H9 (cell line): ENCODE measurements around the gene GPC6. TPM values are rescaled to one million over a fixed set of nuclear protein-coding genes. Genes with fewer than 3 reads are reported as not detected.

Experiments
- DNase-seq: peaks from one replicate; pipeline ENCODE4 v3.0.0-alpha.2; 2017
- H2AFZ ChIP-seq: one replicate; pipeline ENCODE4 v1.6.1; 2013; ENCODE audit warnings: mild to moderate bottlenecking, low read length, control low read depth, moderate library complexity
- H2AK5ac ChIP-seq: 2 replicates; pipeline ENCODE4 v1.6.1; 2013; ENCODE audit warnings: low read length, control low read depth, mixed read lengths; ENCODE audit not compliant: insufficient read length
- H2BK120ac ChIP-seq: one replicate; pipeline ENCODE4 v1.6.1; 2013; ENCODE audit warnings: low read depth, mild to moderate bottlenecking, low read length, control low read depth, inconsistent platforms; ENCODE audit not compliant: poor library complexity, severe bottlenecking
- H2BK12ac ChIP-seq: 2 replicates; pipeline ENCODE4 v1.6.1; 2013; ENCODE audit warnings: low read length, control low read depth, mixed read lengths, low read depth; ENCODE audit not compliant: insufficient read length
- H2BK15ac ChIP-seq: 2 replicates; pipeline ENCODE4 v1.6.1; 2013; ENCODE audit warnings: low read depth, low read length, control low read depth
- H2BK20ac ChIP-seq: one replicate; pipeline ENCODE4 v1.6.1; 2013; ENCODE audit warnings: low read depth, mild to moderate bottlenecking, low read length, control low read depth, inconsistent platforms; ENCODE audit not compliant: poor library complexity, severe bottlenecking
- H2BK5ac ChIP-seq: 2 replicates; pipeline ENCODE4 v1.6.1; 2013; ENCODE audit warnings: low read length, control low read depth, mixed read lengths; ENCODE audit not compliant: insufficient read length
- H3K14ac ChIP-seq: 2 replicates; pipeline ENCODE4 v1.6.1; 2013; ENCODE audit warnings: low read length, control low read depth; ENCODE audit not compliant: insufficient read depth
- H3K18ac ChIP-seq: 2 replicates; pipeline ENCODE4 v1.6.1; 2013; ENCODE audit warnings: low read depth, mild to moderate bottlenecking, mixed read lengths, low read length, control low read depth; ENCODE audit not compliant: insufficient read length
- H3K23ac ChIP-seq: 2 replicates; pipeline ENCODE4 v1.6.1; 2013; ENCODE audit warnings: low read length, control low read depth, mixed read lengths, low read depth; ENCODE audit not compliant: insufficient read length
- H3K23me2 ChIP-seq: 2 replicates; pipeline ENCODE4 v1.6.1; 2013; ENCODE audit warnings: low read depth, mild to moderate bottlenecking, mixed read lengths, low read length, control low read depth; ENCODE audit not compliant: insufficient read length, poor library complexity, severe bottlenecking
- H3K27ac ChIP-seq: 2 replicates; pipeline ENCODE4 v1.5.1; 2013; ENCODE audit warnings: low read length, control low read depth, mixed read lengths, low read depth; ENCODE audit not compliant: insufficient read length
- H3K27me3 ChIP-seq: 2 replicates; pipeline ENCODE4 v1.6.1; 2013; ENCODE audit warnings: low read length, control low read depth, inconsistent platforms; ENCODE audit not compliant: insufficient read depth
- H3K4ac ChIP-seq: 2 replicates; pipeline ENCODE4 v1.6.1; 2013; ENCODE audit warnings: low read depth, mild to moderate bottlenecking, control low read depth, inconsistent platforms, low read length, moderate library complexity
- H3K4me1 ChIP-seq: 2 replicates; pipeline ENCODE4 v1.6.1; 2013; ENCODE audit warnings: low read length, control low read depth, inconsistent platforms; ENCODE audit not compliant: insufficient read depth
- H3K4me2 ChIP-seq: 2 replicates; pipeline ENCODE4 v1.6.1; 2013; ENCODE audit warnings: low read length, control low read depth, mixed read lengths; ENCODE audit not compliant: insufficient read length, insufficient read depth
- H3K56ac ChIP-seq: 2 replicates; pipeline ENCODE4 v1.6.1; 2013; ENCODE audit warnings: low read depth, mild to moderate bottlenecking, mixed read lengths, low read length, control low read depth; ENCODE audit not compliant: insufficient read length
- H3K79me1 ChIP-seq: 2 replicates; pipeline ENCODE4 v1.6.1; 2013; ENCODE audit warnings: low read depth, mild to moderate bottlenecking, moderate library complexity, low read length, control low read depth, inconsistent platforms; ENCODE audit not compliant: insufficient read depth, poor library complexity, severe bottlenecking
- H3K79me2 ChIP-seq: 2 replicates; pipeline ENCODE4 v1.6.1; 2013; ENCODE audit warnings: low read length, control low read depth, inconsistent platforms; ENCODE audit not compliant: insufficient read depth
- H3K9ac ChIP-seq: 2 replicates; pipeline ENCODE4 v1.6.1; 2013; ENCODE audit warnings: low read length, control low read depth, mixed read lengths; ENCODE audit not compliant: insufficient read length; ENCODE audit errors: extremely low read depth
- H3K9me3 ChIP-seq: one replicate; pipeline ENCODE4 v1.6.1; 2013; ENCODE audit warnings: low read depth, low read length, inconsistent platforms; ENCODE audit not compliant: control insufficient read depth
- H3T11ph ChIP-seq: one replicate; pipeline ENCODE4 v1.6.1; 2013; ENCODE audit warnings: mild to moderate bottlenecking, low read length, control low read depth, inconsistent platforms
- H4K20me1 ChIP-seq: one replicate; pipeline ENCODE4 v1.6.1; 2013; ENCODE audit not compliant: control insufficient read depth, insufficient read length, insufficient read depth
- H4K5ac ChIP-seq: 2 replicates; pipeline ENCODE4 v1.6.1; 2013; ENCODE audit warnings: low read depth, mild to moderate bottlenecking, mixed read lengths, low read length, control low read depth; ENCODE audit not compliant: insufficient read length
- H4K8ac ChIP-seq: replicated peaks from 2 replicates; pipeline ENCODE4 v1.6.1; 2013; ENCODE audit warnings: low read length, control low read depth, mixed read lengths, low read depth; ENCODE audit not compliant: insufficient read length
- H4K91ac ChIP-seq: 2 replicates; pipeline ENCODE4 v1.6.1; 2013; ENCODE audit warnings: low read depth, mild to moderate bottlenecking, moderate library complexity, mixed read lengths, low read length, control low read depth; ENCODE audit not compliant: insufficient read length
- H3K27ac Mint-ChIP-seq, 3 experiments: 2 replicates in 2 of 3; 3 replicates in 1 of 3; pipeline ENCODE4 v1.8.0; 2020 to 2021; ENCODE audit warnings: mixed read lengths in 3 of 3, mild to moderate bottlenecking in 1 of 3, moderate library complexity in 1 of 3
- H3K27me3 Mint-ChIP-seq: 2 replicates; pipeline ENCODE4 v1.8.0; 2021; ENCODE audit warnings: low read depth, mild to moderate bottlenecking, moderate library complexity, mixed read lengths
- H3K36me3 Mint-ChIP-seq, 3 experiments: 2 replicates in 2 of 3; 3 replicates in 1 of 3; pipeline ENCODE4 v1.8.0; 2020 to 2021; ENCODE audit warnings: low read depth in 3 of 3, mixed read lengths in 3 of 3; ENCODE audit not compliant: insufficient read depth in 1 of 3
- H3K4me1 Mint-ChIP-seq, 2 experiments: 2 replicates each; pipeline ENCODE4 v1.8.0; 2020; ENCODE audit warnings: mixed read lengths in 2 of 2
- H3K4me3 Mint-ChIP-seq, 2 experiments: 2 replicates in 1 of 2; 3 replicates in 1 of 2; pipeline ENCODE4 v1.8.0; 2020 to 2021; ENCODE audit warnings: mild to moderate bottlenecking in 2 of 2, mixed read lengths in 2 of 2, moderate library complexity in 1 of 2
- H3K9me3 Mint-ChIP-seq, 2 experiments: 2 replicates in 1 of 2; 3 replicates in 1 of 2; pipeline ENCODE4 v1.8.0; 2020; ENCODE audit warnings: mild to moderate bottlenecking in 2 of 2, mixed read lengths in 2 of 2, moderate library complexity in 1 of 2
- CTCF ChIP-seq: fragments of 200-600 bp; sonication (generic); conservative IDR thresholded peaks from 3 replicates; pipeline ENCODE4 v1.8.0; 2021; ENCODE audit warnings: antibody characterized with exemption, mild to moderate bottlenecking
- WGBS: extraction: QIAGEN DNeasy Blood & Tissue Kit; methylation state at CpG from one replicate; pipeline ENCODE4 v1.1.7; 2013; ENCODE audit warnings: missing lambda C conversion rate, low lambda C conversion rate, mixed read lengths; ENCODE audit not compliant: insufficient read length; ENCODE audit errors: extremely low coverage; 5-methylcytosine and 5-hydroxymethylcytosine counted together
- total RNA-seq: library from RNA; stranded (reverse); gene quantifications from 2 replicates; pipeline ENCODE4 v1.2.1, GENCODE V29; 2021

The GPC6 gene
- total RNA-seq, 1 experiment from 2014 or later, result 15.6 TPM

GRCh38 chr13:93199856-93200255 is 26.8 kb upstream of the GPC6 start:
- H3K27me3 Mint-ChIP-seq, result peaks cover under 1% of the 10 kb centered on the region; the same call in 1 of the 2 replicates
- H3K56ac ChIP-seq, result no peak overlapping the region
- no peak overlapping the region for H3K9ac ChIP-seq
- no peak overlapping the region for H3K14ac ChIP-seq
- no peak for DNase-seq
- peaks cover under 1 to 13% (median 11%) of the 10 kb centered on the region in 3 experiments for H3K36me3 Mint-ChIP-seq
- H2BK15ac ChIP-seq, result no peak overlapping the region
- no peak overlapping the region; a peak in 1 of 7 replicates for H3K27ac Mint-ChIP-seq
- no peak overlapping the region for H3K4me3 Mint-ChIP-seq
- no peak overlapping the region for H3K4ac ChIP-seq
- H4K91ac ChIP-seq, result no peak overlapping the region
- H3T11ph ChIP-seq, result no peak overlapping the region
- H3K9me3 ChIP-seq, result peaks cover 14% of the 10 kb centered on the region
- H3K27me3 ChIP-seq, result no peaks in the 10 kb centered on the region
- no peak overlapping the region for H2BK12ac ChIP-seq
- H3K4me1 ChIP-seq, result no peaks in the 10 kb centered on the region
- no peaks in the 10 kb centered on the region for H3K79me2 ChIP-seq
- TF ChIP-seq CTCF, result no peak
- H4K20me1 ChIP-seq, result no peaks in the 10 kb centered on the region
- no peak overlapping the region for H4K8ac ChIP-seq
- H3K4me1 Mint-ChIP-seq, result peaks cover 9% of the 10 kb centered on the region in 2 experiments
- no peak overlapping the region for H4K5ac ChIP-seq
- H3K4me2 ChIP-seq, result no peak overlapping the region
- WGBS, result no CpG with 5 or more reads among the region's 1 CpG
- no peak overlapping the region for H3K18ac ChIP-seq
- no peak overlapping the region for H2BK120ac ChIP-seq
- no peak overlapping the region for H2BK5ac ChIP-seq
- no peak overlapping the region for H3K23ac ChIP-seq
- no peaks in the 10 kb centered on the region for H3K23me2 ChIP-seq
- H3K27ac ChIP-seq, result no peak overlapping the region
- H2BK20ac ChIP-seq, result no peak overlapping the region
- H2AK5ac ChIP-seq, result no peak overlapping the region
- no peak overlapping the region for H2AFZ ChIP-seq
- no peaks in the 10 kb centered on the region for H3K79me1 ChIP-seq
- peaks cover 7 to 17% of the 10 kb centered on the region in 2 experiments for H3K9me3 Mint-ChIP-seq
